PC-9 (cell line): ENCODE results near the gene RNF187.

Source experiments
- CTCF ChIP-seq: fragments of 200-600 bp; sonication (generic); conservative IDR thresholded peaks from 2 replicates; pipeline ENCODE4 v1.6.1; 2017; ENCODE audit warnings: mixed run types, antibody characterized with exemption, mild to moderate bottlenecking, moderate library complexity
- EZH2 ChIP-seq: fragments of 200-600 bp; sonication (generic); IDR thresholded peaks from 2 replicates; pipeline ENCODE4 v1.8.0; 2017; ENCODE audit warnings: antibody characterized with exemption, low read depth

- TF ChIP-seq CTCF (no peak), EZH2 (no peak)
Observed at GRCh38 chr1:228494391-228494790, 7.2 kb downstream of the RNF187 start.
